ENCODE data around the gene NRL. TPM values are rescaled to one million over a fixed set of nuclear protein-coding genes. Genes with fewer than 3 reads are reported as not detected.

The NRL gene
- total and polyA plus RNA-seq, 2 donors (not counting 1 experiment from before 2014, with no cell fraction given) = 0.45 to 0.99 TPM

DNA sequence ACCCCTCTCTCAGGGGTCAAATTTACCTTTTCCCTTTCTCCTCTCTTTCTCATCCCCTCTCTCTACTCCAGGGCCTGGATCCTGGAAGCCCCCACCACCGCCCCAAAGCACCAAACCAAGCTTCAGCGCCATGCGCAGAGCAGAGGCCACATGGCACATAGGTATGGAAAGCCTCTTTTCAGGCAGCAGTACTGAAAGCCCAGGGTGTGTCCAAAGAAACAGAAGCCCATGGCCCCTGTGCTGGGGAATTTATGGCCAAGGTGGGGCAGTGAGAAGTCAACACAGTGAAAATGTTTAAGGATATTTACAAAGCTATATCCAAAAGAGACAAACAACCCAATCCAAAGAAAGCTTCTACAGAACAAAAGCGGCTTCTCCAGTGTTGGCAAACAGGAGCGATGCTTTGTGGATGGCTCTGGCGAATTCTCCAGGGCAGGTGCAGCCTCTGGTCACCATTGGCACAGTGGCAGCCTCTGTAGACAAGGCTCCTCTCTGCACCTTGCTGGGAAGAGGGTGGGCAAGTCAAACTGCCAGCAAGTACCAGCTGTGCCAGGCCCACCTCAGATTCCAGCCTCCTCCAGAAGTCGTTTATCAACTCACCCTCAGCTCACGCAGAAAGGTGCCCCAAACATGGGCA is 48.1 kb downstream of the NRL start:
- no peak for DNase-seq (ENCODE audit: low read depth in 2 of 2)
- Histone ChIP-seq H3K4me2 (ENCODE audit: extremely low read depth, insufficient read depth, low read length) (no peak overlapping the region), H3K36me3 (ENCODE audit: control insufficient read depth, insufficient read depth, low read length) (no peaks in the 10 kb centered on the region), H3K9ac (ENCODE audit: insufficient read depth, low read length) (no peak overlapping the region), H2AFZ (ENCODE audit: low read length) (no peak overlapping the region), H3K27ac (ENCODE audit: insufficient read depth, low read length) (no peak overlapping the region), H3K4me3 (replicated peaks in 1 of 4; ENCODE audit: control extremely low read depth in 1 of 4, insufficient read depth in 1 of 4, low read depth in 3 of 4, low read length in 4 of 4) (no peak overlapping the region), H3K4me1 (ENCODE audit: control insufficient read depth, extremely low read depth, insufficient read depth, low read length) (no peaks in the 10 kb centered on the region), H4K20me1 (ENCODE audit: control insufficient read depth, extremely low read depth, insufficient read depth, low read length) (no peaks in the 10 kb centered on the region), H3K9me3 (ENCODE audit: control insufficient read depth, insufficient read depth, low read depth, low read length) (no peaks in the 10 kb centered on the region), H3K27me3 (ENCODE audit: control insufficient read depth, insufficient read depth, low read length) (peaks cover 4% of the 10 kb centered on the region), H3K79me2 (ENCODE audit: control insufficient read depth, insufficient read depth, low read length) (no peaks in the 10 kb centered on the region)
- TF ChIP-seq EZH2 (IDR thresholded peaks at IDR 0.05; ENCODE audit: low read length, missing control alignments) = no peak
- TF ChIP-seq, protein P1, sequence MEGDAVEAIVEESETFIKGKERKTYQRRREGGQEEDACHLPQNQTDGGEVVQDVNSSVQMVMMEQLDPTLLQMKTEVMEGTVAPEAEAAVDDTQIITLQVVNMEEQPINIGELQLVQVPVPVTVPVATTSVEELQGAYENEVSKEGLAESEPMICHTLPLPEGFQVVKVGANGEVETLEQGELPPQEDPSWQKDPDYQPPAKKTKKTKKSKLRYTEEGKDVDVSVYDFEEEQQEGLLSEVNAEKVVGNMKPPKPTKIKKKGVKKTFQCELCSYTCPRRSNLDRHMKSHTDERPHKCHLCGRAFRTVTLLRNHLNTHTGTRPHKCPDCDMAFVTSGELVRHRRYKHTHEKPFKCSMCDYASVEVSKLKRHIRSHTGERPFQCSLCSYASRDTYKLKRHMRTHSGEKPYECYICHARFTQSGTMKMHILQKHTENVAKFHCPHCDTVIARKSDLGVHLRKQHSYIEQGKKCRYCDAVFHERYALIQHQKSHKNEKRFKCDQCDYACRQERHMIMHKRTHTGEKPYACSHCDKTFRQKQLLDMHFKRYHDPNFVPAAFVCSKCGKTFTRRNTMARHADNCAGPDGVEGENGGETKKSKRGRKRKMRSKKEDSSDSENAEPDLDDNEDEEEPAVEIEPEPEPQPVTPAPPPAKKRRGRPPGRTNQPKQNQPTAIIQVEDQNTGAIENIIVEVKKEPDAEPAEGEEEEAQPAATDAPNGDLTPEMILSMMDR (conservative IDR thresholded peaks at IDR 0.05 in 1 of 2, IDR thresholded peaks at IDR 0.05 in 1 of 2; ENCODE audit: low read depth in 1 of 2, low read length in 2 of 2) = no peak

DNA sequence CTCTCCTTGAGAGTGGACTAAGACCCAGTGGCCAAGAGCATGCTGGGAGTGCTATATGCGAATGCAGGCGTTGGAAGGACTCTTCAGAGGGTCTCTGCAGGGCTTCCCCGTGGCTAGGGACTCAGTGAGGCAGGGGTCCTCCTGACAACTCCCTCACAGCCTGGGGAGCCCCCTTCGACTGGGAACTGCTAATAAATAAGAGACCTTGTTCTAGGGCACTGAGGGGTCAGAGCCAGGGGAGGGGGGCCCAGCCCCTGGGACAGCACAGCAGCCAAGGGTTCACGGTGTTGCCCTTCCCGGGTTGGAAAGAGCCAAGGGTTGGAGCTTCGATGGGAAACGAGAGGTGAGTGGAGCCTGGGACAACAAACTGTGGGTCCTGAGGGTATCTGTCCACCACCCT is 49.3 kb downstream of the NRL start:
- H3K4me1 ChIP-seq (ENCODE audit: control insufficient read depth, extremely low read depth, insufficient read depth, low read length) = no peaks in the 10 kb centered on the region
- H3K27ac ChIP-seq (ENCODE audit: insufficient read depth, low read length) = no peak overlapping the region
- TF ChIP-seq EZH2 (IDR thresholded peaks at IDR 0.05; ENCODE audit: low read length, missing control alignments) = no peak
- TF ChIP-seq, protein P1 (conservative IDR thresholded peaks at IDR 0.05 in 1 of 2, IDR thresholded peaks at IDR 0.05 in 1 of 2; ENCODE audit: low read depth in 1 of 2, low read length in 2 of 2) = no peak
- H3K9ac ChIP-seq (ENCODE audit: insufficient read depth, low read length) = no peak overlapping the region
- no peaks in the 10 kb centered on the region for H3K79me2 ChIP-seq (ENCODE audit: control insufficient read depth, insufficient read depth, low read length)
- peaks cover 4% of the 10 kb centered on the region for H3K27me3 ChIP-seq (ENCODE audit: control insufficient read depth, insufficient read depth, low read length)
- H3K4me3 ChIP-seq (replicated peaks in 1 of 4; ENCODE audit: control extremely low read depth in 1 of 4, insufficient read depth in 1 of 4, low read depth in 3 of 4, low read length in 4 of 4) = no peak overlapping the region
- no peaks in the 10 kb centered on the region for H3K9me3 ChIP-seq (ENCODE audit: control insufficient read depth, insufficient read depth, low read depth, low read length)
- no peak overlapping the region for H3K4me2 ChIP-seq (ENCODE audit: extremely low read depth, insufficient read depth, low read length)
- no peaks in the 10 kb centered on the region for H4K20me1 ChIP-seq (ENCODE audit: control insufficient read depth, extremely low read depth, insufficient read depth, low read length)
- no peaks in the 10 kb centered on the region for H3K36me3 ChIP-seq (ENCODE audit: control insufficient read depth, insufficient read depth, low read length)
- no peak for DNase-seq (ENCODE audit: low read depth in 2 of 2)
- no peak overlapping the region for H2AFZ ChIP-seq (ENCODE audit: low read length)

DNA sequence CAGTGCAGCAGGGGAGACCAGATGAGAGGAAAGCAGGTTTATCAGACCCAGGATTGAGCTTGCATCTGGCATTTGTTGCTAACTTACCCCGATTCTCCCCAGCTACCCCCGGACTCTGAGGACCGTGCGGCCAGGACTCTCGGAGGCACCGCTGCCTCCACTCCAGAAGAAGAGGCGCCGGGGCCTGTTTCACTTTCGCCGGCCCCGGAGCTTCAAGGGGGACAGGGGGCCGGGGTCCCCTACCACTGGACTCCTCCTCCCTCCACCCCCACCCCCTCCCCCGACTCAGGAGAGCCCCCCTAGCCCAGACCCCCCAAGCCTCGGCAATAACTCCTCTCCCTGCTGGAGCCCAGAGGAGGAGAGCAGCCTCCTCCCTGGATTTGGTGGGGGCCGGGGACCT is 49.9 kb downstream of the NRL start:
- TF ChIP-seq, protein P1 (conservative IDR thresholded peaks at IDR 0.05 in 1 of 2, IDR thresholded peaks at IDR 0.05 in 1 of 2; ENCODE audit: low read depth in 1 of 2, low read length in 2 of 2) = no peak
- TF ChIP-seq EZH2 (IDR thresholded peaks at IDR 0.05; ENCODE audit: low read length, missing control alignments) = no peak
- H3K4me2 ChIP-seq (ENCODE audit: extremely low read depth, insufficient read depth, low read length) = no peak overlapping the region

More for the DNA sequence above, 49.9 kb downstream of the NRL start:
- H4K20me1 ChIP-seq (ENCODE audit: control insufficient read depth, extremely low read depth, insufficient read depth, low read length) = no peaks in the 10 kb centered on the region
- peaks cover 4% of the 10 kb centered on the region for H3K27me3 ChIP-seq (ENCODE audit: control insufficient read depth, insufficient read depth, low read length)
- H3K4me3 ChIP-seq (replicated peaks in 1 of 4; ENCODE audit: control extremely low read depth in 1 of 4, insufficient read depth in 1 of 4, low read depth in 3 of 4, low read length in 4 of 4) = no peak overlapping the region
- H3K4me1 ChIP-seq (ENCODE audit: control insufficient read depth, extremely low read depth, insufficient read depth, low read length) = no peaks in the 10 kb centered on the region
- no peak overlapping the region for H2AFZ ChIP-seq (ENCODE audit: low read length)
- no peaks in the 10 kb centered on the region for H3K9me3 ChIP-seq (ENCODE audit: control insufficient read depth, insufficient read depth, low read depth, low read length)
- no peak overlapping the region for H3K9ac ChIP-seq (ENCODE audit: insufficient read depth, low read length)
- no peak for DNase-seq (ENCODE audit: low read depth in 2 of 2)
- H3K36me3 ChIP-seq (ENCODE audit: control insufficient read depth, insufficient read depth, low read length) = no peaks in the 10 kb centered on the region
- H3K79me2 ChIP-seq (ENCODE audit: control insufficient read depth, insufficient read depth, low read length) = no peaks in the 10 kb centered on the region
- no peak overlapping the region for H3K27ac ChIP-seq (ENCODE audit: insufficient read depth, low read length)

Measured in fibroblast of lung (primary cell).